Activated CD8-positive, alpha-beta memory T cell treated with anti-CD3 and anti-CD28 coated beads, Interleukin-2, amount 10 ng/mL, durations not matched to agents 7 days and 5 days (primary cell): ENCODE measurements around the gene RXRA. TPM values are rescaled to one million over a fixed set of nuclear protein-coding genes. Genes with fewer than 3 reads are reported as not detected.
A peak's percentile ranks its signal among the peaks of the same experiment; 100 is the strongest.
"Not testable (repeated sequence)": the region's sequence is repeated elsewhere in the genome, so short reads cannot be mapped to it uniquely, and the experiment has no call there.

Source experiments
- ATAC-seq: fragments of 150-1000 bp; cut with Tn5 transposase; one replicate; pipeline ENCODE4 v1.10.0; 2021; ENCODE audit warnings: moderate library complexity
- CTCF ChIA-PET: fragments of 350-600 bp; sonication (Branson Sonifier 250); formaldehyde crosslinking; loops from one replicate; lab custom pipeline; 2021; ENCODE audit warnings: antibody characterized with exemption; lab: Charles Lee
- DNase-seq: peaks from one replicate; pipeline ENCODE4 v3.0.0-alpha.2; 2020
- H3K27ac Mint-ChIP-seq: one replicate; pipeline ENCODE4 v1.8.0; 2021; ENCODE audit warnings: mild to moderate bottlenecking, mixed read lengths
- H3K27me3 Mint-ChIP-seq: one replicate; pipeline ENCODE4 v1.8.0; 2021; ENCODE audit warnings: mixed read lengths
- H3K36me3 Mint-ChIP-seq: one replicate; pipeline ENCODE4 v1.8.0; 2021; ENCODE audit warnings: mild to moderate bottlenecking, mixed read lengths
- H3K4me1 Mint-ChIP-seq: one replicate; pipeline ENCODE4 v1.8.0; 2021; ENCODE audit warnings: mixed read lengths
- H3K4me3 Mint-ChIP-seq: one replicate; pipeline ENCODE4 v1.8.0; 2021; ENCODE audit warnings: mild to moderate bottlenecking, moderate library complexity, mixed read lengths
- H3K9me3 Mint-ChIP-seq: one replicate; pipeline ENCODE4 v1.8.0; 2022; ENCODE audit warnings: low read depth, mixed read lengths
- total RNA-seq, 2 experiments: library from RNA; stranded (reverse); gene quantifications; one replicate each; pipeline ENCODE4 v1.2.3, GENCODE V29; 2021

RXRA gene
- total RNA-seq, 2 experiments from 2014 or later: 0.91 to 1.5 TPM

DNA sequence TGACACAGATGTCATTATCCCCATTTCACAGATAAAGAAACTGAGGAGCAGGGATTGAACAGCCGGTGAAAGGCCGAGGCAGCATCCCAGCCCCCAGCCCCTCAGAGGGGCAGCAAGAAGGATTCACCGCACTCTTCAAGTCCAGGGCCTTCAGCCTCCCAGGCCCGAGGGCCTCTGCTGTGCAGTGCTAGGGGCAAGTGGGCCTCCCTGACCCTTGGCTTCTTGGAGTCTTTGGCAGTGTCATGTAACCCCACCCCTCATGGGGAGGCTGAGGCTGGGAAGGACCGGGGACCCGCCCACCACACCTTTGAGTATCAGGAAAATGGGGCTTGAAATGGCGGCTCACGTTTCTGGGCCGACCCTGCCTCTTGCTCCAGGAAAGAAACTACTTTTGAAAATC is 28.7 kb upstream of the RXRA start:
- peaks cover 16% of the 10 kb centered on the region for H3K4me1 Mint-ChIP-seq
- H3K27ac Mint-ChIP-seq: no peak overlapping the region
- no peak for ATAC-seq
- H3K9me3 Mint-ChIP-seq: no peaks in the 10 kb centered on the region
- DNase-seq: no peak
- H3K4me3 Mint-ChIP-seq: no peak overlapping the region
- CTCF ChIA-PET: no interaction called here
- H3K36me3 Mint-ChIP-seq: no peaks in the 10 kb centered on the region
- peaks cover 52% of the 10 kb centered on the region for H3K27me3 Mint-ChIP-seq

DNA sequence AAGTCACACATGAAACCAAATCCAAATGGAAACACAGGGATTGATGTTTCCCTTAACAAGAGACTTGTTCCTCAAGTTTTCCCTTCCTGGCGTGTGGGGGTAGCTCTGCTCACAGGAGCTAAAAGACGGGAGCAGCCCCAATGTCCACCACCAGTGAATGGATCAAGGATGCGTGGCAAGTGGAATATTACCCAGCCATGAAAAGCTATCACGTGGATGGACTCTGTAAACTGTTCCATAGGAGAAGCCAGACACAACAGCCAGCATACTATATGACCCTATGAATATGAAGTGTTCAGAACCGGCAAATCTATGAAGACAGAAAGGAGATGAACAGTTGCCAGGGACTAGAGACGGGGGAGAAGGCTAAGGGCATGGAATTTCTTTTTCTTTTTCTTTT is 28.3 kb upstream of the RXRA start:
- Mint-ChIP-seq H3K27ac (no peak overlapping the region), H3K4me3 (no peak overlapping the region), H3K9me3 (no peaks in the 10 kb centered on the region), H3K27me3 (peaks cover 52% of the 10 kb centered on the region), H3K4me1 (peaks cover 18% of the 10 kb centered on the region), H3K36me3 (no peaks in the 10 kb centered on the region)
- ATAC-seq: no peak
- CTCF ChIA-PET: no interaction called here
- no peak for DNase-seq

DNA sequence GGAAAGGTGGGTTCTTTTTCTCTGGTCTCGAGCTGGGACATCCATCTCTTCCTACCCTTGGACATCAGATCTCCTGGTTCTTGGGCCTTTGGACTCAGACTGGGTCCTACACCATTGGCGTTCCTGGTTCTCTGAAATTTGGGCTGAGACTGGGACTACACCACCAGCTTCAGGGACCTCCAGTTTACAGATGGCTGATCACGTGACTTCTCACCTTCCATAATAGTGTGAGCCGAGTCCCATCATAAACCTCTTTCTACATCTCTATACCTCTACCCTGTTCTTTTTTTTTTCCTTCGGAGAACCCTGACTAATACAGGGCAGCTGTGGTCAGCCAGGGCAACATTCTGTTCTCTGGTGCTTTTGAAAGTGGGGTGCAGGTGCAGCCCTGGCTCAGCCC is 27.2 kb upstream of the RXRA start:
- Mint-ChIP-seq H3K36me3 (no peaks in the 10 kb centered on the region), H3K4me3 (no peak overlapping the region), H3K27me3 (peaks cover 46% of the 10 kb centered on the region), H3K9me3 (no peaks in the 10 kb centered on the region), H3K4me1 (peaks cover 18% of the 10 kb centered on the region), H3K27ac (no peak overlapping the region)
- ATAC-seq (no peak), DNase-seq (no peak)
- CTCF ChIA-PET: interaction anchor here (1.0 to 1.4 kb wide), 2 partner anchors 21 to 128 kb away, joined by 3 read pairs; no protein-coding TSS in a partner anchor

DNA sequence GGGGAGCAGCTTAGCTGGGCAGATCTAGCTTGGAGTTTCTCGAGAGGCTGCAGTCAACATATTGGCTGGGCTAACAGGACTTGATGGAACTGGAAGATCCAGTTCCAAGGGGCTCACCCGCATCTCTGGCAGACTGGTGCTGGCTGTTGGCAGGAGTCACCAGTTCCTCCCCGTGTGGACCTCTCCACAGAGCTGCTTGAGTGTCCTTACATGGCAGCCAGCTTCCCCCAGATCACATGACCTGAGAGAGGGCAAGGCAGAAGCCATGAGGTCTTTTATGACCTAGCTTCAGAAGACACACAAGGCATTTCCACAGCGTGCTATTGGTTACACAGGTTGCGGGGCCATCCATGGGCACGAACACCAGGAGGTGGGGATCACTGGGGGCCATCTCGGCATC is 26.4 kb upstream of the RXRA start:
- H3K27ac Mint-ChIP-seq: no peak overlapping the region
- DNase-seq (no peak), ATAC-seq (no peak)
- CTCF ChIA-PET: interaction anchor here (1.0 to 1.4 kb wide), 3 partner anchors 21 to 129 kb away, joined by 3 read pairs; no protein-coding TSS in a partner anchor
- peaks cover 46% of the 10 kb centered on the region for H3K27me3 Mint-ChIP-seq
- peaks cover 18% of the 10 kb centered on the region for H3K4me1 Mint-ChIP-seq
- no peaks in the 10 kb centered on the region for H3K36me3 Mint-ChIP-seq
- H3K4me3 Mint-ChIP-seq: no peak overlapping the region
- no peaks in the 10 kb centered on the region for H3K9me3 Mint-ChIP-seq

DNA sequence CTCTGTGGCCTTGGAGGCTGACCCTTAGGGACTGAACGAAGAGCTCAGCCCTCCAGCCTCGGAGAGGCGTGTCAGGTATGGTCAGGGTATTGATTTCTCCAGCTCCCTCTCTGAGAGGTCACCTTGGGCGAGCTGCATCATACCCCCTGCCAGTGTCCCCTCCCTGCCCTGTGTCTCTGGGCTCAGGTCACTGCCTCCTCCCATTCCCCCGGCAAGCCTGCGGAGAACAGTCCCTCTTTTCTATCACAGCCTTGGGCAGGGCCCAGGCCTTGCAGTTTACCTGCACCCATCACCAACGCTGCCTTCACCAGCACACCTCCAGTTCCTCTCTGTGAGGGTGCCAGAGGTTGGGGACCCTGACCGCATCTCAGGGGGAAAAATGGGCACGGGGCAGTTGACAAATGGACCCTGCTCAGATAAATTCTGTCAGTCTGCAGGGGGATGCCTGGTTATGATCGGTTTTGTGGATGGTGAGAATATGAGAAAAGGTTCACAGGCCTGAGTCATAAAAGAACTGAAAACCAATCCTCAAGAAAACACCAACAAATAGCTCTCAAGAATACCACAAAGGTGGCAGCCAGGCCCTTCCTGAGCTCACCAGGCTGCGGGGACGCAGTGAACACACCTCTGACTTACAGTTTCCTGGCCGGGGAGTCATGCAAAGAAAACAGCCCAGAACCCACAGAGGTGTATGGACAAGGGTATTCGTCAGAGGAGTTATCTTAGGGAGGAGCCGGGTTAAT is 24.7 kb upstream of the RXRA start:
- Mint-ChIP-seq H3K4me1 (peaks cover 18% of the 10 kb centered on the region), H3K36me3 (no peaks in the 10 kb centered on the region), H3K27me3 (peaks cover 40% of the 10 kb centered on the region), H3K9me3 (no peaks in the 10 kb centered on the region), H3K27ac (peak overlapping the region; percentile 29), H3K4me3 (no peak overlapping the region)
- DNase-seq: peak; percentile 90
- peak; percentile 95 for ATAC-seq
- CTCF ChIA-PET: interaction anchor here (2.4 kb wide), 1 partner anchor 131 kb away, joined by 13 read pairs; no protein-coding TSS in a partner anchor

DNA sequence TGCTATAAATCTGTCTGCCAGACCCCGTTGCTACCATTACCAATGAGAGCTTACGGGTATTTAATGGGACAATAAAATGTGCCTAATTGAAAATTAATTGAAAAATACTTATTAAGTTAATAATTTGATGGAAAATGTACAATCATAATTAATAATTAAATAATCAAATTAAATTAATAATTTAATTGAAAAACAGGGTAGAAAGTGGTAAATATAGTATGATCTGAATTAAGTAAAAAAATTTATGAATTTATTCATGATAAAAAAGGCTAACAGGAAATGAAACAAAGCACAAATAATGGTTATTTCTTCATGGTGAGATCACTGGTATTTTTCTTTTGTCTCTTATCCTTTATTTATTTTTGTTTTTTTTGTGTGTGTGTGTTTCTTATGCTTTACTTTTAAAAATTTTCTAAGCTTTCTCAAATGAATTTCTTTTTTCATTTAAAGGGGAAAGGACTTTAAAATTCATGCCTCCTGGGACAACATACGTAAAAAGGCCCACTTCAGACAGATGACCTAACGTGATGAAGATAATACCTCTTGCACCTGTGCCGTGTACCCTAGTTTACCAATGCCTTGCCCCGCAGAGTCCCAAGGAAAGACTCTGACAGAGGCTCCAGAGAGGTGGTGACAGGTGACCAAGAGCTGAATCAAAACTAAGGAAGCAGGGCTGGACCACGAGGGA is 24.0 kb upstream of the RXRA start:
- Mint-ChIP-seq H3K36me3 (no peaks in the 10 kb centered on the region), H3K27me3 (peaks cover 39% of the 10 kb centered on the region), H3K27ac (no peak overlapping the region), H3K9me3 (no peaks in the 10 kb centered on the region), H3K4me3 (no peak overlapping the region), H3K4me1 (peaks cover 18% of the 10 kb centered on the region)
- no peak for ATAC-seq
- CTCF ChIA-PET: interaction anchor here (2.4 kb wide), 1 partner anchor 131 kb away, joined by 13 read pairs; no protein-coding TSS in a partner anchor
- no peak for DNase-seq

DNA sequence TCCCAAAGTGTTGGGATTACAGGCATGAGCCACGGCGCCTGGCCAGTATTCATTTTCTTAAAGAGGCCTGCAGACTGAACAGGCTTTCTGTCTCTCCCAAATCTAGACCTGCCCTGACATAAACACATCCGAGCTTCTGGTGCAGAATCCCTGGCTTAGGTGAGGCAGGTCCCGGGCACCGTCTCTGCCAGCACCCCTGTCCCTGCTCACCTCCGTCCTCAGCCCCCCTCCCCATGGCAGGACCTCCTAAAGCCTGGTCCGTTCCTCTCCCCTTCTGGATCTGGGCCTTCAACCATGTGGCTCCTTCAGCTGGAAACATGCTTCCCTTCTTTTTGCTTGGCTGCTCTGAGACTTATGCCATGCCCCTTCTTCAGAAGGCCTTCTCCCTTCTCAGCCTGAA is 22.7 kb upstream of the RXRA start:
- ATAC-seq (no peak), DNase-seq (no peak)
- CTCF ChIA-PET: no interaction called here

DNA sequence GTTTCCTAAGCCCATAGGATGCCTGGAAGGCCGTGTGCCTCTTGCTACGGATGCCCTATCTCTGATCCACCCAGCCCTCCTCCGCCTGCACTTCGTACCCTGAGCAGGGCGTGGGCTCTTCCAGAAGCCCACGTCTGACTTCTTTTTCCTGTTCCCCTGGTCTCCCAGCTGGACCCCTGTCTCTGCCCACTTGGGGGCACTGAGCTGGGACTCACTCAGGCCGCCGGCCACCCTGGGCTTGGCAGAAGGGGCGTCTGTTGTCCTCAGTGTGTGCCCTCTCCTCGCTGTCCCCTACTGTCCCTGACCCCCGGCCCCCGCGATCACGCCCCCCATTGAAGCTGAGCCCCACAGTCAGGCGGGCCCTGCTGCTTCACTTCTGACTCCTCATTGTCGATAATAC is 22.0 kb upstream of the RXRA start:
- DNase-seq (no peak), ATAC-seq (no peak)
- no peaks in the 10 kb centered on the region for H3K36me3 Mint-ChIP-seq
- CTCF ChIA-PET: no interaction called here
- no peak overlapping the region for H3K4me3 Mint-ChIP-seq
- H3K27ac Mint-ChIP-seq: no peak overlapping the region
- H3K4me1 Mint-ChIP-seq: peaks cover 18% of the 10 kb centered on the region
- H3K27me3 Mint-ChIP-seq: peaks cover 25% of the 10 kb centered on the region
- H3K9me3 Mint-ChIP-seq: no peaks in the 10 kb centered on the region

More for the DNA sequence above, 22.7 kb upstream of the RXRA start:
- peaks cover 18% of the 10 kb centered on the region for H3K4me1 Mint-ChIP-seq
- H3K36me3 Mint-ChIP-seq: no peaks in the 10 kb centered on the region
- H3K27ac Mint-ChIP-seq: no peak overlapping the region
- no peak overlapping the region for H3K4me3 Mint-ChIP-seq
- peaks cover 30% of the 10 kb centered on the region for H3K27me3 Mint-ChIP-seq
- no peaks in the 10 kb centered on the region for H3K9me3 Mint-ChIP-seq

DNA sequence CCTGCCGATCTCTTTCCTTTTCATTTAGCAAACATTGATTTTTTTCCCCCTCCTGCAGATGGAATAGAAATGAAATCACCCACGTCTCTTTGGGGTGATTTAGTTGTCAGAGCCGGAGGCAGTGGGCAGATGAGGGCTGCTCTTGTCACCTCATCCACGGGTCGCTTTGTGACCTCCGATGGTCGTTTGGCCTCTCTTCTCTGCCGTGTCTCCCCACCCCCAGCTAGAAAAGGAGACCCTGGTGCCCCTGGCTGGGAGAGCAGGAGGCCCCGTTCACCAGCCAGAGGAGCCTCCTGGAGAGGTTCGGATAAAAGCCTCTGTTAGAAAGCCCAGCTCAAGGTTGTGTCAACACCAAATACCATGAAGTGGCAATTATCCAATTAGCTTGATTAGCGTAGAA is 21.6 kb upstream of the RXRA start:
- Mint-ChIP-seq H3K9me3 (no peaks in the 10 kb centered on the region), H3K27me3 (peaks cover 24% of the 10 kb centered on the region), H3K27ac (no peak overlapping the region), H3K4me3 (no peak overlapping the region), H3K36me3 (no peaks in the 10 kb centered on the region), H3K4me1 (peaks cover 18% of the 10 kb centered on the region)
- DNase-seq (no peak), ATAC-seq (no peak)
- CTCF ChIA-PET: no interaction called here

DNA sequence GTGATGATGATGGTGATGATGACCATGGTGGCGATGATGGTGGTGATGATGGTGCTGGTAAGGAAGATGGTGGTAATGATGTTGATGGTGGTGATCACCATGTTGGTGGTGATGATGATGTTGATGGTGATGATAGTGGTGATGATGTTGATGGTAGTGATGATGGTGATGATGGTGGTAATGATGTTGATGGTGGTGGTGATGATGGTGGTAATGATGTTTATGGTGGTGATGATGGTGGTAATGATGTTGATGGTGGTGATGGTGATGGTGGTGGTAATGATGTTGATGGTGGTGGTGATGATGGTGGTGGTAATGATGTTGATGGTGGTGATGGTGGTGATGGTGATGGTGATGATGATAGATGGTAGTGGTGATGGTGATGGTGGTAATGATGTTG is 20.7 kb upstream of the RXRA start:
- Mint-ChIP-seq H3K4me1 (peaks cover 18% of the 10 kb centered on the region), H3K36me3 (no peaks in the 10 kb centered on the region), H3K27me3 (peaks cover 20% of the 10 kb centered on the region), H3K9me3 (no peaks in the 10 kb centered on the region), H3K4me3 (no peak overlapping the region), H3K27ac (no peak overlapping the region)
- DNase-seq (no peak), ATAC-seq (no peak)
- CTCF ChIA-PET: no interaction called here

DNA sequence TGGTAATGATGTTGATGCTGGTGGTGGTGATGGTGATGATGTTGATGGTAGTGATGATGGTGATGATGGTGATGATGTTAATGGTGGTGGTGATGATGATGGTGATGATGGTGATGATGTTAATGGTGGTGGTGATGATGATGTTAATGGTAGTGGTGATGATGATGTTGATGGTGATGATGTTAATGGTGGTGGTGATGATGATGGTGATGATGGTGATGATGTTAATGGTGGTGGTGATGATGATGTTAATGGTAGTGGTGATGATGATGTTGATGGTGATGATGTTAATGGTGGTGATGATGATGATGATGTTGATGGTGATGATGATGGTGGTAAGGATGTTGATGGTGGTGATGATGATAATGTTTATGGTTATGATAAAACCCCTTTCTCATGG is 20.2 kb upstream of the RXRA start:
- CTCF ChIA-PET, H3K27ac Mint-ChIP-seq, H3K9me3 Mint-ChIP-seq, H3K4me3 Mint-ChIP-seq, H3K36me3 Mint-ChIP-seq, DNase-seq, ATAC-seq: not testable (repeated sequence)
- peaks cover 22% of the 10 kb centered on the region for H3K27me3 Mint-ChIP-seq
- H3K4me1 Mint-ChIP-seq: peaks cover 16% of the 10 kb centered on the region

DNA sequence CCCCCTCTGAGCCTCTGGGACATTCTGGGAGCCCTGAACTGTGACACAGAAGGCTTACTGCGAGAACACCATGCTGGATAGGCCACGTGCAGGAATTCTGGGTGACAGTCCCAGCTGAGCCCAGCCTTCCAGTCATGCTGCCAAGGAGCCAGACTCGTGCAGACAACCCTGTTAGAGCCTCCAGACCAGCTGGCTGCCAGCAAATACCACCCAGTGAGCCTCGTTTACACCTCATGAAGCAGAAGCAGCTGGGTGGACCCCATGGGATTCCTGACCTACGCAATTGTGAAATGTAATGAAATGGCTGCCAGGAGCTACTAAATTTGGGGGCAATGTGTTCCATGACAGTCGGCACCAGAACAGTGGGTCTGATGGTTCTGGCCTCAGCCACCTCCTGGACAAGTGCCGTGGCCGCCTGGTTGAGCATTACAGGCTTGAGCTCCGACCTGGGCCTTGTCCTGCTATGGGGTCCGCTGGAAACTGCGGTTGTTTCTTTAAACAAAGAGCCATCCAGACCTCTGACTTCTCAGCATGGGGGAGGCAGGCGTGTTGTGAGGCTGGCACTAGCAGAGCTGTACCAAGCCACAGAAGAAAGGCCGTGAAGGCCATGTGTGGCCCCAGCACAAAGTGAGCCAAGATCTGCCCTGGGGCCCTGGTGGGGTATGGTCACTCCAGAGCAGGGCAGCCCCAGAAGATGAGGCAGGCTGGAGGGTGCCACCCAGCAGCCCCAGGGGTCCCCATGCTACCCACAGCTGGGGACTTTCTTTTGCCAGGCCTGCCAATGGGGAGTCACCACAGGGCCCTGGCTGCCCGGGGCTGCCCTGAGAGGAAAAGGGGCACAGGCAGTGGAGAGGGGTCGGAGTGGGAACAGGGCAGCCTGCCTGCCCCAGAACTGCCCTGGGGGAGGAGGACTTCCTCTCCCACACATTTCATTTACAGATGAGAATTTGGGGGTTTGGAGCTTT is 19.3 kb upstream of the RXRA start:
- Mint-ChIP-seq H3K27me3 (peaks cover 22% of the 10 kb centered on the region), H3K4me3 (no peak overlapping the region), H3K9me3 (peaks cover 3% of the 10 kb centered on the region), H3K36me3 (no peaks in the 10 kb centered on the region), H3K4me1 (peaks cover 7% of the 10 kb centered on the region), H3K27ac (no peak overlapping the region)
- CTCF ChIA-PET: no interaction called here
- DNase-seq (no peak), ATAC-seq (no peak)
